ENCODE results near the gene ECD.

- TF ChIP-seq, protein P1, sequence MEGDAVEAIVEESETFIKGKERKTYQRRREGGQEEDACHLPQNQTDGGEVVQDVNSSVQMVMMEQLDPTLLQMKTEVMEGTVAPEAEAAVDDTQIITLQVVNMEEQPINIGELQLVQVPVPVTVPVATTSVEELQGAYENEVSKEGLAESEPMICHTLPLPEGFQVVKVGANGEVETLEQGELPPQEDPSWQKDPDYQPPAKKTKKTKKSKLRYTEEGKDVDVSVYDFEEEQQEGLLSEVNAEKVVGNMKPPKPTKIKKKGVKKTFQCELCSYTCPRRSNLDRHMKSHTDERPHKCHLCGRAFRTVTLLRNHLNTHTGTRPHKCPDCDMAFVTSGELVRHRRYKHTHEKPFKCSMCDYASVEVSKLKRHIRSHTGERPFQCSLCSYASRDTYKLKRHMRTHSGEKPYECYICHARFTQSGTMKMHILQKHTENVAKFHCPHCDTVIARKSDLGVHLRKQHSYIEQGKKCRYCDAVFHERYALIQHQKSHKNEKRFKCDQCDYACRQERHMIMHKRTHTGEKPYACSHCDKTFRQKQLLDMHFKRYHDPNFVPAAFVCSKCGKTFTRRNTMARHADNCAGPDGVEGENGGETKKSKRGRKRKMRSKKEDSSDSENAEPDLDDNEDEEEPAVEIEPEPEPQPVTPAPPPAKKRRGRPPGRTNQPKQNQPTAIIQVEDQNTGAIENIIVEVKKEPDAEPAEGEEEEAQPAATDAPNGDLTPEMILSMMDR (IDR thresholded peaks at IDR 0.05 in 2 of 3, conservative IDR thresholded peaks at IDR 0.05 in 1 of 3; ENCODE audit: borderline replicate concordance in 1 of 3, insufficient read depth in 1 of 3, low read depth in 2 of 3, low read length in 2 of 3): no peak
- TF ChIP-seq YY1 (IDR thresholded peaks at IDR 0.05; ENCODE audit: extremely low read depth, insufficient replicate concordance, low read depth, low read length): no peak
- no peak for TF ChIP-seq POLR2A (IDR thresholded peaks at IDR 0.05; ENCODE audit: borderline replicate concordance, extremely low read depth, insufficient read depth, insufficient read length)
- no peak for TF ChIP-seq POLR2AphosphoS5 (IDR thresholded peaks at IDR 0.05; ENCODE audit: low read depth, low read length)
- no peak for TF ChIP-seq EZH2 (IDR thresholded peaks at IDR 0.05)
- no peak for TF ChIP-seq ELF1 (IDR thresholded peaks at IDR 0.05; ENCODE audit: borderline replicate concordance, low read depth)
- TF ChIP-seq EGR1 (IDR thresholded peaks at IDR 0.05; ENCODE audit: low read depth): no peak
- no peak for TF ChIP-seq SIN3A (IDR thresholded peaks at IDR 0.05; ENCODE audit: low read depth)
- TF ChIP-seq EZH2phosphoT487 (IDR thresholded peaks at IDR 0.05; ENCODE audit: borderline replicate concordance): no peak
- no peak for TF ChIP-seq MAX (IDR thresholded peaks at IDR 0.05)
- no peak for TF ChIP-seq ZFX (IDR thresholded peaks at IDR 0.05)
- TF ChIP-seq RAD21 (IDR thresholded peaks at IDR 0.05; ENCODE audit: low read depth): no peak
- TF ChIP-seq SP1 (IDR thresholded peaks at IDR 0.05; ENCODE audit: low read depth): no peak
- no peak for TF ChIP-seq CEBPB (IDR thresholded peaks at IDR 0.05; ENCODE audit: low read depth)
Measured at GRCh38 chr10:73182568-73182967, 14.8 kb upstream of the ECD start.

Data from HCT116 (cell line).